NT2/D1 (cell line): Measurements from ENCODE around the gene YKT6.

Source experiments
- DNase-seq: peaks from one replicate; pipeline ENCODE4 v3.0.0-alpha.2; 2011; ENCODE audit warnings: low read depth, low spot score
- H3K27me3 ChIP-seq: 2 replicates; pipeline ENCODE4 v1.6.0; 2011; ENCODE audit warnings: mild to moderate bottlenecking; ENCODE audit not compliant: insufficient read length, insufficient read depth
- H3K36me3 ChIP-seq: 2 replicates; pipeline ENCODE4 v1.6.1; 2011; ENCODE audit warnings: mild to moderate bottlenecking, low read length, mixed read lengths; ENCODE audit not compliant: insufficient read depth, insufficient read length
- H3K4me1 ChIP-seq: 2 replicates; pipeline ENCODE4 v1.5.1; 2011; ENCODE audit not compliant: insufficient read depth, insufficient read length
- H3K4me3 ChIP-seq: 2 replicates; pipeline ENCODE4 v1.5.1; 2011; ENCODE audit warnings: low read depth; ENCODE audit not compliant: insufficient read length
- H3K9ac ChIP-seq: 2 replicates; pipeline ENCODE4 v1.6.0; 2011; ENCODE audit warnings: low read depth; ENCODE audit not compliant: insufficient read length
- H3K9me3 ChIP-seq: 2 replicates; pipeline ENCODE4 v1.5.1; 2011; ENCODE audit warnings: mild to moderate bottlenecking, low read length; ENCODE audit not compliant: insufficient read depth
- SUZ12 ChIP-seq: IDR thresholded peaks from 2 replicates; pipeline ENCODE4 v1.6.1; 2011; ENCODE audit not compliant: insufficient read length, insufficient read depth; ENCODE audit errors: extremely low read depth
- YY1 ChIP-seq: IDR thresholded peaks from 2 replicates; pipeline ENCODE4 v1.6.1; 2011; ENCODE audit not compliant: insufficient read length, insufficient read depth
- ZNF274 ChIP-seq: IDR thresholded peaks from 2 replicates; pipeline ENCODE4 v1.6.1; 2011; ENCODE audit warnings: mild to moderate bottlenecking, low read depth, low read length

The YKT6 gene

GRCh38 chr7:44183386-44183785 lies 17.4 kb upstream of the YKT6 start:
- H3K27me3 ChIP-seq = no peaks in the 10 kb centered on the region
- H3K9ac ChIP-seq = no peak overlapping the region
- peaks cover 15% of the 10 kb centered on the region; the same call in 1 of the 2 replicates for H3K9me3 ChIP-seq
- H3K36me3 ChIP-seq = no peaks in the 10 kb centered on the region
- H3K4me3 ChIP-seq = no peak overlapping the region
- peaks cover 14% of the 10 kb centered on the region for H3K4me1 ChIP-seq
- no peak for DNase-seq
- TF ChIP-seq ZNF274 (no peak), SUZ12 (no peak), YY1 (no peak)

GRCh38 chr7:44184206-44184872 lies 16.4 kb upstream of the YKT6 start:
- no peaks in the 10 kb centered on the region for H3K36me3 ChIP-seq
- H3K4me3 ChIP-seq = no peak overlapping the region
- TF ChIP-seq ZNF274 (no peak), SUZ12 (no peak), YY1 (no peak)
- H3K9ac ChIP-seq = no peak overlapping the region
- peaks cover 15% of the 10 kb centered on the region; the same call in 1 of the 2 replicates for H3K9me3 ChIP-seq
- H3K4me1 ChIP-seq = peaks cover 13% of the 10 kb centered on the region
- no peak for DNase-seq
- H3K27me3 ChIP-seq = no peaks in the 10 kb centered on the region

GRCh38 chr7:44184873-44185446 lies 15.8 kb upstream of the YKT6 start:
- peaks cover 15% of the 10 kb centered on the region; the same call in 1 of the 2 replicates for H3K9me3 ChIP-seq
- H3K27me3 ChIP-seq = no peaks in the 10 kb centered on the region
- no peak overlapping the region for H3K9ac ChIP-seq
- TF ChIP-seq YY1 = no peak
- TF ChIP-seq SUZ12 = no peak
- no peak for TF ChIP-seq ZNF274
- H3K36me3 ChIP-seq = no peaks in the 10 kb centered on the region
- no peak for DNase-seq
- peaks cover 13% of the 10 kb centered on the region for H3K4me1 ChIP-seq
- no peak overlapping the region for H3K4me3 ChIP-seq

- TF ChIP-seq SUZ12 = no peak
- no peak for TF ChIP-seq ZNF274
- no peak for TF ChIP-seq YY1
- Histone ChIP-seq H3K9ac (no peak overlapping the region), H3K36me3 (no peaks in the 10 kb centered on the region), H3K4me3 (no peak overlapping the region), H3K27me3 (no peaks in the 10 kb centered on the region), H3K9me3 (peaks cover 15% of the 10 kb centered on the region; the same call in 1 of the 2 replicates), H3K4me1 (peaks cover 13% of the 10 kb centered on the region)
- DNase-seq = no peak
These were observed 15.0 kb upstream of the YKT6 start for GRCh38 chr7:44185729-44186128.

GRCh38 chr7:44186736-44187135 lies 14.0 kb upstream of the YKT6 start:
- no peaks in the 10 kb centered on the region for H3K36me3 ChIP-seq
- H3K4me3 ChIP-seq = no peak overlapping the region
- no peak for TF ChIP-seq SUZ12
- no peak for TF ChIP-seq ZNF274
- TF ChIP-seq YY1 = no peak
- H3K27me3 ChIP-seq = no peaks in the 10 kb centered on the region
- DNase-seq = no peak
- peaks cover 15% of the 10 kb centered on the region; the same call in 1 of the 2 replicates for H3K9me3 ChIP-seq
- H3K4me1 ChIP-seq = peaks cover 13% of the 10 kb centered on the region
- no peak overlapping the region for H3K9ac ChIP-seq

- H3K4me3 ChIP-seq = no peak overlapping the region
- no peak for DNase-seq
- peaks cover 4% of the 10 kb centered on the region; the same call in 1 of the 2 replicates for H3K9me3 ChIP-seq
- no peak for TF ChIP-seq YY1
- no peak for TF ChIP-seq ZNF274
- no peak for TF ChIP-seq SUZ12
- H3K27me3 ChIP-seq = no peaks in the 10 kb centered on the region
- H3K9ac ChIP-seq = no peak overlapping the region
- peaks cover 13% of the 10 kb centered on the region for H3K4me1 ChIP-seq
- no peaks in the 10 kb centered on the region for H3K36me3 ChIP-seq
These were observed 13.0 kb upstream of the YKT6 start for GRCh38 chr7:44187636-44188416.

- TF ChIP-seq YY1 (no peak), ZNF274 (no peak), SUZ12 (no peak)
- Histone ChIP-seq H3K36me3 (no peaks in the 10 kb centered on the region), H3K4me3 (no peak overlapping the region), H3K9me3 (no peaks in the 10 kb centered on the region), H3K4me1 (peaks cover 13% of the 10 kb centered on the region), H3K27me3 (no peaks in the 10 kb centered on the region), H3K9ac (no peak overlapping the region)
- DNase-seq = no peak
These were observed 12.1 kb upstream of the YKT6 start for GRCh38 chr7:44188480-44189225.
